Neural cell (in vitro differentiated cells): ENCODE data around the gene PLBD1. TPM values are rescaled to one million over a fixed set of nuclear protein-coding genes. Genes with fewer than 3 reads are reported as not detected.

Experiments
- H2AFZ ChIP-seq: fragments of 200-600, 300-800 bp; sonication (generic), shearing (Covaris generic); 2 replicates; pipeline ENCODE4 v1.6.0; 2014; ENCODE audit warnings: low read depth, mild to moderate bottlenecking, antibody characterized with exemption, low read length, moderate library complexity
- H3F3A ChIP-seq: fragments of 200-600 bp; shearing (Covaris generic); 2 replicates; pipeline ENCODE4 v1.6.1; 2016; ENCODE audit warnings: mild to moderate bottlenecking, moderate library complexity, mixed read lengths, antibody characterized with exemption, low read length; ENCODE audit not compliant: insufficient read depth, poor library complexity, severe bottlenecking
- H3K27ac ChIP-seq: fragments of 200-600, 300-800 bp; sonication (generic), shearing (Covaris generic); 2 replicates; pipeline ENCODE4 v1.5.1; 2014; ENCODE audit warnings: mild to moderate bottlenecking, low read length, moderate library complexity
- H3K27me3 ChIP-seq: fragments of 300-800, 200-600 bp; sonication (generic), shearing (Covaris generic); 2 replicates; pipeline ENCODE4 v1.6.0; 2014; ENCODE audit warnings: mild to moderate bottlenecking, low read depth, low read length, moderate library complexity; ENCODE audit not compliant: insufficient read depth
- H3K36me3 ChIP-seq: fragments of 300-800, 200-600 bp; sonication (generic), shearing (Covaris generic); 2 replicates; pipeline ENCODE4 v1.5.1; 2014; ENCODE audit warnings: mild to moderate bottlenecking, antibody characterized with exemption, low read length, moderate library complexity; ENCODE audit not compliant: insufficient read depth
- H3K4me2 ChIP-seq: fragments of 300-800, 200-600 bp; sonication (generic), shearing (Covaris generic); 2 replicates; pipeline ENCODE4 v1.6.0; 2014; ENCODE audit warnings: mild to moderate bottlenecking, low read length
- H3K4me3 ChIP-seq: fragments of 300-800, 200-600 bp; sonication (generic), shearing (Covaris generic); 2 replicates; pipeline ENCODE4 v1.5.1; 2014; ENCODE audit warnings: mild to moderate bottlenecking, low read length, moderate library complexity
- H3K79me2 ChIP-seq: fragments of 200-600 bp; shearing (Covaris generic); replicated peaks from 2 replicates; pipeline ENCODE4 v1.6.0; 2014; ENCODE audit warnings: mild to moderate bottlenecking, low read length, moderate library complexity; ENCODE audit not compliant: insufficient read depth
- H3K9ac ChIP-seq: fragments of 300-800, 200-600 bp; sonication (generic), shearing (Covaris generic); 2 replicates; pipeline ENCODE4 v1.6.1; 2016; ENCODE audit warnings: mild to moderate bottlenecking, low read length, mixed read lengths
- H3K9me2 ChIP-seq: fragments of 200-600 bp; shearing (Covaris generic); 2 replicates; pipeline ENCODE4 v1.6.1; 2016; ENCODE audit warnings: mild to moderate bottlenecking, low read length, mixed read lengths; ENCODE audit not compliant: insufficient read depth
- H3K9me3 ChIP-seq: fragments of 200-600, 300-800 bp; sonication (generic), shearing (Covaris generic); 2 replicates; pipeline ENCODE4 v1.6.1; 2016; ENCODE audit warnings: mild to moderate bottlenecking, mixed run types, low read length, moderate library complexity, mixed read lengths
- H4K20me1 ChIP-seq: fragments of 200-600 bp; shearing (Covaris generic); 2 replicates; pipeline ENCODE4 v1.6.1; 2016; ENCODE audit warnings: mild to moderate bottlenecking, mixed run types; ENCODE audit not compliant: insufficient read depth
- CTCF ChIP-seq: fragments of 450-650 bp; IDR thresholded peaks from 2 replicates; pipeline ENCODE4 v1.5.1; 2014; ENCODE audit warnings: antibody characterized with exemption, mild to moderate bottlenecking, moderate library complexity; ENCODE audit not compliant: poor library complexity, severe bottlenecking
- EP300 ChIP-seq: fragments of 450-650 bp; conservative IDR thresholded peaks from 2 replicates; pipeline ENCODE4 v1.6.1; 2014; ENCODE audit warnings: antibody characterized with exemption, mild to moderate bottlenecking, moderate library complexity; ENCODE audit not compliant: poor library complexity, severe bottlenecking
- EZH2 ChIP-seq: fragments of 200-600, 300-800 bp; shearing (Covaris generic), sonication (generic); IDR thresholded peaks from 2 replicates; pipeline ENCODE4 v1.6.1; 2014; ENCODE audit warnings: antibody characterized with exemption, low read length, borderline replicate concordance, mild to moderate bottlenecking; ENCODE audit not compliant: insufficient read depth, poor library complexity, severe bottlenecking
- MXI1 ChIP-seq: fragments of 450-650 bp; conservative IDR thresholded peaks from 2 replicates; pipeline ENCODE4 v1.6.1; 2014; ENCODE audit warnings: antibody characterized with exemption, mild to moderate bottlenecking; ENCODE audit not compliant: poor library complexity, severe bottlenecking
- POLR2AphosphoS5 ChIP-seq: IDR thresholded peaks from 2 replicates; pipeline ENCODE4 v1.6.1; 2012
- RAD21 ChIP-seq: fragments of 450-650 bp; conservative IDR thresholded peaks from 2 replicates; pipeline ENCODE4 v1.6.1; 2014; ENCODE audit warnings: antibody characterized with exemption, mild to moderate bottlenecking, moderate library complexity
- SMC3 ChIP-seq: fragments of 450-650 bp; conservative IDR thresholded peaks from 2 replicates; pipeline ENCODE4 v1.6.1; 2014; ENCODE audit warnings: antibody characterized with exemption, mild to moderate bottlenecking, moderate library complexity; ENCODE audit not compliant: poor library complexity
- TAF1 ChIP-seq: IDR thresholded peaks from 2 replicates; pipeline ENCODE4 v1.6.1; 2012; ENCODE audit warnings: low read depth
- polyA plus RNA-seq: library from polyadenylated mRNA; depleted of rRNA; stranded (reverse); fragments of >200 nt; gene quantifications from 2 replicates; pipeline ENCODE4 v1.2.3, GENCODE V29; 2014
- small RNA-seq, 3 experiments: library from RNA; depleted of rRNA; stranded (forward); fragments of <200 nt; gene quantifications; one replicate each; pipeline ENCODE3, GENCODE V24; 2012
- TF ChIP-seq, protein P1 (sequence below): IDR thresholded peaks from 2 replicates; pipeline ENCODE4 v1.6.1; 2012; ENCODE audit warnings: borderline replicate concordance

Gene PLBD1
- polyA plus RNA-seq, 1 donor from 2014 or later: not detected

- Histone ChIP-seq H3K9ac (no peak overlapping the region), H3K27ac (no peak overlapping the region), H3K36me3 (peaks cover 12% of the 10 kb centered on the region), H3K4me2 (no peak overlapping the region), H3K4me3 (no peak overlapping the region), H3K27me3 (no peaks in the 10 kb centered on the region), H3K9me3 (no peaks in the 10 kb centered on the region), H3F3A (no peaks in the 10 kb centered on the region), H3K9me2 (no peaks in the 10 kb centered on the region), H3K79me2 (peaks cover 32% of the 10 kb centered on the region), H2AFZ (no peak overlapping the region), H4K20me1 (no peaks in the 10 kb centered on the region)
- no peak for TF ChIP-seq CTCF
- no peak for TF ChIP-seq MXI1
- TF ChIP-seq EP300: no peak
- no peak for TF ChIP-seq POLR2AphosphoS5
- no peak for TF ChIP-seq SMC3
- TF ChIP-seq TAF1: no peak
- TF ChIP-seq EZH2: no peak
- TF ChIP-seq, protein P1, sequence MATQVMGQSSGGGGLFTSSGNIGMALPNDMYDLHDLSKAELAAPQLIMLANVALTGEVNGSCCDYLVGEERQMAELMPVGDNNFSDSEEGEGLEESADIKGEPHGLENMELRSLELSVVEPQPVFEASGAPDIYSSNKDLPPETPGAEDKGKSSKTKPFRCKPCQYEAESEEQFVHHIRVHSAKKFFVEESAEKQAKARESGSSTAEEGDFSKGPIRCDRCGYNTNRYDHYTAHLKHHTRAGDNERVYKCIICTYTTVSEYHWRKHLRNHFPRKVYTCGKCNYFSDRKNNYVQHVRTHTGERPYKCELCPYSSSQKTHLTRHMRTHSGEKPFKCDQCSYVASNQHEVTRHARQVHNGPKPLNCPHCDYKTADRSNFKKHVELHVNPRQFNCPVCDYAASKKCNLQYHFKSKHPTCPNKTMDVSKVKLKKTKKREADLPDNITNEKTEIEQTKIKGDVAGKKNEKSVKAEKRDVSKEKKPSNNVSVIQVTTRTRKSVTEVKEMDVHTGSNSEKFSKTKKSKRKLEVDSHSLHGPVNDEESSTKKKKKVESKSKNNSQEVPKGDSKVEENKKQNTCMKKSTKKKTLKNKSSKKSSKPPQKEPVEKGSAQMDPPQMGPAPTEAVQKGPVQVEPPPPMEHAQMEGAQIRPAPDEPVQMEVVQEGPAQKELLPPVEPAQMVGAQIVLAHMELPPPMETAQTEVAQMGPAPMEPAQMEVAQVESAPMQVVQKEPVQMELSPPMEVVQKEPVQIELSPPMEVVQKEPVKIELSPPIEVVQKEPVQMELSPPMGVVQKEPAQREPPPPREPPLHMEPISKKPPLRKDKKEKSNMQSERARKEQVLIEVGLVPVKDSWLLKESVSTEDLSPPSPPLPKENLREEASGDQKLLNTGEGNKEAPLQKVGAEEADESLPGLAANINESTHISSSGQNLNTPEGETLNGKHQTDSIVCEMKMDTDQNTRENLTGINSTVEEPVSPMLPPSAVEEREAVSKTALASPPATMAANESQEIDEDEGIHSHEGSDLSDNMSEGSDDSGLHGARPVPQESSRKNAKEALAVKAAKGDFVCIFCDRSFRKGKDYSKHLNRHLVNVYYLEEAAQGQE: no peak
- no peak for TF ChIP-seq RAD21
These were observed 113.4 kb downstream of the PLBD1 start for GRCh38 chr12:14454098-14454907.

Small RNAs within 50 kb of the gene (small RNA-seq; reads per million reads assigned to genes)
- 0 to 2.4 (median 0) reads per million in 3 experiments for gene RN7SKP134

Other genes with a start within 250 kb of the PLBD1 start
- gene ATF7IP, start 202.2 kb downstream of the PLBD1 start, polyA plus RNA-seq: 34.8 and 36.0 TPM in 2 replicates
- gene GUCY2C, start 128.7 kb upstream of the PLBD1 start, polyA plus RNA-seq: 0.06 TPM in 1 of 2 replicates, not detected in the other
- 11.2 and 12.9 TPM in 2 replicates for gene WBP11, start 235.6 kb upstream of the PLBD1 start, polyA plus RNA-seq
- gene C12orf60, start 235.8 kb upstream of the PLBD1 start, polyA plus RNA-seq: 3.8 and 4.8 TPM in 2 replicates
- 2.7 and 3.7 TPM in 2 replicates for gene SMCO3, start 246.3 kb upstream of the PLBD1 start, polyA plus RNA-seq